ENCODE measurements around the gene TENM3.

DNA sequence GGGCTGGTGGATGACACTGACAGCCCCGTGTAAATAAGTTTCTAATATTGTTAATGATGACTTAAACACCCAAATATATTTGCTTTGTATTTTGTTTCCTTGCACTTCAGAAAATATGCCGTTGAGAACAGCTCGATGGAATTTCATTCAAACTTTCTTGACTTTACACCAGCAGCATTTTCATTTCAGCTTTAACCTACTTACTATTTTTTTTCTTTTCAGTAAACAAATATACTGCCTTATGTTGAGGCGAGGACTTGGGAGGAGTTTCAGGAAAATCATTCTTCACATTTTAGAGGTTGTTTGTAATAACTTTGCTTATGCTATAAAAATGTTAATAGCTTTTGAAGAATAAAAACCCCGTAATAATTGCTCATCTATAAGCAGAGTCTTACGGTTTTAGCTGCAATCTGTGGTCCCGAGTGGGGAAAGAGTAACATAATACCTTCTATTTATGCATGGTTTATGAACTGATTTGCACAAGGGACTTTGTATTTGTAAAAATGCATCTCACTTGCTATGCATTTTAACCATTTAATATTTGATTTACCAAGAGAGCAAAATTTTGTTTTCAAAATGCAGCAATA, 14.1 kb upstream of the TENM3 start:
- TF ChIP-seq, protein P1, sequence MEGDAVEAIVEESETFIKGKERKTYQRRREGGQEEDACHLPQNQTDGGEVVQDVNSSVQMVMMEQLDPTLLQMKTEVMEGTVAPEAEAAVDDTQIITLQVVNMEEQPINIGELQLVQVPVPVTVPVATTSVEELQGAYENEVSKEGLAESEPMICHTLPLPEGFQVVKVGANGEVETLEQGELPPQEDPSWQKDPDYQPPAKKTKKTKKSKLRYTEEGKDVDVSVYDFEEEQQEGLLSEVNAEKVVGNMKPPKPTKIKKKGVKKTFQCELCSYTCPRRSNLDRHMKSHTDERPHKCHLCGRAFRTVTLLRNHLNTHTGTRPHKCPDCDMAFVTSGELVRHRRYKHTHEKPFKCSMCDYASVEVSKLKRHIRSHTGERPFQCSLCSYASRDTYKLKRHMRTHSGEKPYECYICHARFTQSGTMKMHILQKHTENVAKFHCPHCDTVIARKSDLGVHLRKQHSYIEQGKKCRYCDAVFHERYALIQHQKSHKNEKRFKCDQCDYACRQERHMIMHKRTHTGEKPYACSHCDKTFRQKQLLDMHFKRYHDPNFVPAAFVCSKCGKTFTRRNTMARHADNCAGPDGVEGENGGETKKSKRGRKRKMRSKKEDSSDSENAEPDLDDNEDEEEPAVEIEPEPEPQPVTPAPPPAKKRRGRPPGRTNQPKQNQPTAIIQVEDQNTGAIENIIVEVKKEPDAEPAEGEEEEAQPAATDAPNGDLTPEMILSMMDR (conservative IDR thresholded peaks at IDR 0.05; ENCODE audit: low read length), result no peak
- no peak for TF ChIP-seq EZH2phosphoT487 (IDR thresholded peaks at IDR 0.05; ENCODE audit: borderline replicate concordance, low read depth, low read length)

Measured in OCI-LY7 (cell line).